Measurements from ENCODE around the gene MASP1.

MASP1 gene

GRCh38 chr3:187186801-187187421 is 104.6 kb downstream of the MASP1 start:
- no peak for DNase-seq (ENCODE audit: low read depth in 2 of 2)

- DNase-seq (ENCODE audit: low read depth in 2 of 2): no peak
Observed at GRCh38 chr3:187186375-187186774, 105.2 kb downstream of the MASP1 start.

- DNase-seq (ENCODE audit: low read depth in 2 of 2): no peak
Observed at GRCh38 chr3:187185759-187186158, 105.8 kb downstream of the MASP1 start.

All from stimulated activated CD4-positive, alpha-beta T cell treated with anti-CD3 and anti-CD28 coated beads, Interleukin-12 subunit alpha, Interleukin-12 subunit beta, amount 100 ng/mL, for 24 hours (primary cell).